SKM-1 (cell line): ENCODE data around the gene MCF2L.

Experiments
- DNase-seq: peaks from one replicate; lab custom pipeline; 2025; ENCODE audit not compliant: unreplicated experiment; lab: John Stamatoyannopoulos, UW

Gene MCF2L

DNA sequence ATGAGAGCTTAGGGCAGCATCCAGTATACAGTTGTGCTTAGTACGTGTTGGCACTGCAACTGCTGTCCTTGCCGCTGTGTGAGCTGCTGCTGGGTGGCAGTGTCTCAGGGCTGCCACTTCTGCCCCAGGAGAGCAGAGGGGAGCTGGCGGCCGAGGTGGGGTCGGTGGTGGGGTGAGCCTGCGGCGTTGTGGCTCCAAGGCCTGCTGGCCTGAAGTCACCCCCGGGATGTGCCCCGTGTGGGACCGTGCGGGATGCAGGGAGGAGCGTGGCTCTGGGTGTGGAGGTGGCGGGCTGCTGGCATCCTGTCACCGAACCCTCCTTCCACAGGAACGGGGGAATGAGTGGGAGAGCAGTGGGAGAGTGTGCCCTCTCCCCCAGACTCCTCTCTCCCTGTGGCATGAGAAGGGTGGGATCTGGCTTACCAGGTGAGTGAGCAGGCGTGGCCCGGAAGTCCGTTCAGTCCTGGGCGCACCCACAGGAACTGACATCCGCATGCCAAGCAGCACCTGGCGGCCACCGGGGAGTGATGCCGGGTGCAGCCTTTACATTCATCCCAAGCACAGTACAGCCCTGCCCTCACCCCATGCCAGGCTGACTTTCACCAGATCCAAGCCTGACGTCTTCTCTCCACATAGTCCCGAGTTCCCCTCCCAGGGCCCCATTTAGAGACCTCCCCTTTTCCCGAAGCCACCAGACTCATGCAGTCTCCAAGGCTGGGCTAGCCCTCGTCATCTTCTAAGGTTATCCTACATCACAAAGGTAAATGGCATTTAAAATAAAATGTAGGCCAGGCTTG lies 26.6 kb downstream of the MCF2L start:
- no peak for DNase-seq

DNA sequence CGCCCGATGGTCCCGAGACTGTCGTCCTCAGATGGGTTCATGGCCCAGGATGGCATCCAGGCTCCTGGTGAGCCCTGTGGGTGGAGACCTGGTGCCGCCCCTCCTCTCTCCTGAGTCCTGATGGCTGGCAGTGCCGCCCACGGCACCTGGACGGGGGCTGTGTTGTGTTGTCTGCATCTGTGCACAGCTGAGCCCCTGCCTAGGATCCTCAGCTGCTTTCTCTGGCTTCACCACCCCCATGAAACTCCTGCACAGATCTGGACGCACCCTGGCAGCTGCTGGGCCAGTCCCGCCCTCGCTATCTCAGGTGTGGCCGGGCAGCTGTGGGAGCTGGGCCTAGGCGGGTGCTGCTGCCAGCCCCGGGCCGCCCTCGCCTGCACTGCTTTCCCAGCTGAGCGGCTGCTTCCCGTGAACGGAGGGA lies 27.7 kb downstream of the MCF2L start:
- no peak for DNase-seq

DNA sequence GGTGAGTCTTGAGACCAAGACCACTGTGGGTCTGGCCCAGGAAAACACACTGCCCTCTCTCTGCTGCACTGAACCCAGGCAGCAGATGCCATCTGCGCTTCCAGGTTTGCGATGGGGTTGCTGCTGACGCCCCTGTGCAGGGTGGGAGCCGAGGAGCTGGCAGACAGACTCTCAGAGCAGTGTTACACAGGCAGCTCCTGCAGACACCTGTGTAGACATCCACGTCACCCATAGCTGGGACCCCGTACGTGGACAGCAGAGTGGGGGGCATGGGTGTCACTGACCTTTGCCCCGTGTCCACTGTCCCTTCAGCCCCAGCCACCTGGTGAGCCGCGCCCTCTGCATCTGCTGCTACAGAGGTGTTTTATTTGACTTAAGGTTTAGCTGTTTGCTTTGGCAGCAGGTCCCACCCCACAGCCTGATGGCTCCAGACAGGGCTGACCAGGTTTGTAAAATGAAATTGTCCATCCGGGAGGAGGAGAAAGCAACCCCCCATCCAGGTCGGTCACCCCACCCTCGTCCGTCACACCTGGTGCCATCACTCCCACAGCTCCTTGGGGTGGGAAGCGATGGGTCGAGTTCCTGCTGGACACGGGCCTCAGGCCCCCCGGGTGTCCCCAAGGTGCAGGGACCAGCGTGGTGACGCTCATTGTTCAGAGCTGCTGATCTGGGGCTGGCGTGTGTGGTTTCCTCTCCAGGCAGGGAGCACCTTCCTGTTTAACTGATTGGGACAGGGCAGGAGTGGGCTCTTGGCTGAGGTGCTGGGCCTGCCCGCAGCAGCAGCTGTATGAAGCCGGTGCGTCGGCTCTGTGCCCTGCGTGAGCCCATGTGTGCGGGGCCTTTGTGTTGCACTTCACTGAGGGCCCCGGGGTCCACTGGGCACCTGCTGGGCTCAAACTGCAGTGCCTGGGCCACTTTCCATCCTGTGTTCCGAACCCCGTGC lies 28.4 kb downstream of the MCF2L start:
- no peak for DNase-seq

DNA sequence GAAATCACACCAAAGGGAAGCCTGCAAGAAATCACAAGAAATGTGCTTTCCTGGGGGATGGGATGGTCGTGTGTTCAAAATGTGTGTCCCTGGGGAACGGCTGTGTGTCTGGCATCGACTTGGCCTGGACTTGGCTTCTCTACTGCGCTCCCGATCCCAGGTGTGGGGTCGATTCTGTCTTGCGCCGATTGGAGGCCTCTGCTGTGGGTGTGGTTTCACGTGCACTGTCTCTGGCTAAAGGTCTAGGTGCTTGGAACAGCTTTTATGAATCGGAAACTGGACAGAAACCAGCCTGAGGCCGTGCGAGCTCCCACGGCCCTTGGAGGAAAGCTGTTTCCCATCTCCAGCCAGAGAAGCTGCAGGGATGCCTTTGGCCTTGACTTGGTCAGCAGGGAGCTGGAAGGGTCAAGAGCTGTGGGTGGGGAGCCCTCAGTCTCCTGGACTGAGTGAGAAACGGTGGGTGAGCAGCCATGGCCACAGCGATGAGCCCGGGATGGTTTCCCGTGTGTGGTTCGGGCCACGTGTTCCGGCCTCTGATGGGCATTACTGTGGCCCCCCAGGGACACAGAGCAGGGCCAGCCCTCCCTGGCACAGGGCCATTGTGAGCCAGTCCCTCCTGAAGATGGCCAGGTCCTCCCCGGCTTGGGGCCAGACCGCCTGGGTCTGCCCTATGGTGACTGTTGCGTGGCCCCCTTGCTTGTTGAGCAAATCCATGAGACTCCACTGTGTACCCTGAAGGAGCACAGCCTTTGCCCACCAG lies 29.7 kb downstream of the MCF2L start:
- DNase-seq, result no peak

DNA sequence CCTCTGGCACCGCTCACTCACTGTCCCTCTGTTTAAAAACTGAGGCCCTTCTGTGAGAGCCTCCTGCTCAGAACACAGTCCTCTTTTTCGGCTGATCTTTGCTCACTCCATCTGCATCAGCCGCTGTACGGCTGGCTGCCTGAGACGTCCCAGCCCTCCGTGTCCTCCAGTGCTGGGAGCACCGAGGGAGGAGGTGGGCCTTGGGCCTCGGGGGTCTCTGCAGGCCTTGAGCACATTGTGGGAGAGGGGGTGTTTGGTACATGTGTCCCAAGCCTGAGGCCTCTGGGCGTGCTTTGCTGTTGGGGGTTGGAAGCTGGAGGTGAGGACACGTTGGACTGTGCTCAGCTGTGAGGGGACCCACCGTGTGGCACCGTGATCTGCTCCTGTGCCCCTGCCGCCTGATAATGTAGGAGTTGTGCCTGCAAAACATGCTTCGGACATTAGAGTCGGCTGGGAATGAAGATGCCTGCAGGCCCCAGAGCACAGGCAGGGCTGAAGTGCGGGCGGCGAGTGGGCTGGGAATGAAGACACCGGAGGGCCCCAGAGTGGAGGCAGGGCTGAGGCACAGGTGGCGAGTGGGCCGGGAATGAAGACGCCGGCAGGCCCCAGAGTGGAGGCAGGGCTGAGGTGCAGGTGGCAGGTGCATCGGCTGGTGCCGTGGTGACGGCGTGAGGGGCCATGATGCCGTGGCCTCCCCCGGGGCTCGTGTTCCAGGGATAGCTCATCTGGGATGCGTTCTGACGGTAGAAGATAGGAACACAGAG lies 30.6 kb downstream of the MCF2L start:
- no peak for DNase-seq

DNA sequence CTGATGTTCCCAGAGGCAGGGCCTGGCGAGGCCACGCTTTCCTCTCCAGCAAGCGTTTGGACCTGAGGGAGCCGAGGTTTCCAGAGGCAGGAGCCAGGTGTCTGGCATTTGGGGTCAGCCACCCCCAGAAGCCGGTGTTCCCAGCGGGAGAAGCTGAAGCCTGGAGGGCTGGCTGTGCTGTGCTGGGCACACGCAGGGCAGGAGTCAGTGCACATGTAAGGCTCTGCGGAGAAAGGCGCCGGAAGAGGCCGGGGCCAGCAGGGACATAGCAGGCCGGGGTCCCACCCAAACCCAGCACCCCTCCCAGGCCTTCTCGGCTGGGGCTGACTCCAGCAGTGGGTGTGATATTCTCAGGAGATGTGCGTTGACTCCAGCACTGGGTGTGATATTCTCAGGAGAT lies 31.6 kb downstream of the MCF2L start:
- no peak for DNase-seq

DNA sequence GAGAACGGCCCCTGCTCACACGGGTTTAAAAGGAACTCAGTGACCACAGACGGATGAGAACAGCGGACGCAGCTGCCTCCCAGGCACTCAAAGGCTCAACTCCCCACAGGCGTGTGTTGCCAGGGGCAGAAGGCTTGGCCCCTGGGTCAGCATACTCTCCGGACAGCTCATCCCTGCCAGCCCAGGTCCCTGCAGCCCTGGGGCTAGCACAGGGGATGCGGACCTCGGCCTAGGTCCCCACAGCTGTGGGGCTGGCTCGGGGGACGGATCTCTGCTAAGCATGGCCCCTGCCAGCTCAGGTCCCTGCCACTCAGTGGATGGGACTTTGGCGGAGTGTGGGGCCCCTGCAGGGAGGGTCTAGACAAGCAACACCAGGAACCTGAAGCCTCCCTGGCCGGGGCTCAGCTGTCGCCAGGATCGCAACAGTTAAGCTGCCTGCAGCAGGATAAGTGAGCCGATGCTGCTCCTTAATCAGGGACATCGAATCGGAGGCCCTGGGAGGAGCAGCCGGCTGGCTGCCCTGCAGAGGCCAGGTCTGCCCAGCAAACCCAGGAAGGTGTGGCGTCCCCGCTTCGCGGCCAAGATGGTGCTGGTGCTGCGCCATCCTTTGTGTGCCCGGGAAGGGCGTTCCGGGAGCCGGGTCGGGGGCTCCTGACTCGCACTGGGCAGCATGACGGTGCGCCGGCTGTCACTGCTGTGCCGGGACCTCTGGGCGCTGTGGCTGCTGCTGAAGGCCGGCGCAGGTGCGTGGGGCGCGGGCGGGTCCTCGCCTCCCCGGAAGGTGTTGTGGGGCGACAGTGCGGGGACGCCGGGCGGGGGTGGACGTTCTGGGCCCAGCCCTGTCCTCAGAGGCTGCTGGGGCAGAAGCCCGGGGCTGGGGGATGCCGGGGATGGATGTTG lies 32.5 kb downstream of the MCF2L start:
- no peak for DNase-seq

DNA sequence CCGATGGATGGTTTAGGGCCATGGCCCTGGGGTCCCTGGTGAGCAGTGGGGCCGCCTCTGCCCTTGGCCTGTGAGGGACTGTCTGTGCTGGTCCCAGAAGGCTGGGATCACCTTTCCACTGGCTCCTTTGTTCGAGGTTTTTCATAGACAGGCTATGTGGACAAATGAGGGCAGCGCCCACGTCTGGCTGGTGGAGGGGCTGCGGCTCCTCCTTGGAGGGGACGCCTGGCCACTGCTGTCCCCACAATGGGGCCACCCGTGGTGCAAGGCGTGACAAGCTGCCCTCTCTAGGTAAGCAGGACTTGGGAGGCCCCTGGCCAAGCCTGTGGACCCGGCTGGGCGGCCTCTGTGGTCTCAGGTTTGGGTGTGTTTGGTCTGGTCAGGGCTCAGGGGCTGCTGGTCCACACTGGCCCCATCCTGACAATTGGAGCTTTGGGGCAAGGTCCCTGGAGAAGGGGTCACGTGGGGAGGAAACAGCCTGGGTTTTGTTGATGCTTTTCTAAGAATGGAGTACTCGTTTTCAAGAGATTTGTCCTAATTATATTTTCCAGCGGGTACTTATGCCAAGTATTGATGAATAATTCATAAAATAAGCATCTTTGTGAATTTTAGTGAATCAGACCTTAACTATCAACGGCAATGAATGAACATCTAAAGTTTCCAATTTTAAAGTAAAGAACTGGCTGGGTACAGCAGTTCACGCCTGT lies 33.3 kb downstream of the MCF2L start:
- no peak for DNase-seq

DNA sequence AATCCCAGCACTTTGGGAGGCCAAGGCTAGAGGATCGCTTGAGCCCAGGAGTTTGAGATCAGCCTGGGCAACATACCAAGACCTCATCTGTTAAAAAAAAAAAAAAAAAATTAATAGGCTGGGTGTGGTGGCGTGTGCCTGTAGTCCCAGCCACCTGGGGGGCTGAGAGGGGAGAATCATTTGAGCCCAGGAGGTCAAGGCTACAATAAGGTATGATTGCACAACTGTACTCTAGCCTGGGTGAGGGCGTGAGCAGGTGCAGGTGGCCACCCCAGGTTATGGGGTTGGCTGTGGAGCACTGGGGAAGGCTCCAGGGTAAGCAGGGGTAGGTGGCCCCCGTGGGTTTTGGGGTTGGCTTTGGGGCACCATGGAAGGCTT lies 33.9 kb downstream of the MCF2L start:
- no peak for DNase-seq

DNA sequence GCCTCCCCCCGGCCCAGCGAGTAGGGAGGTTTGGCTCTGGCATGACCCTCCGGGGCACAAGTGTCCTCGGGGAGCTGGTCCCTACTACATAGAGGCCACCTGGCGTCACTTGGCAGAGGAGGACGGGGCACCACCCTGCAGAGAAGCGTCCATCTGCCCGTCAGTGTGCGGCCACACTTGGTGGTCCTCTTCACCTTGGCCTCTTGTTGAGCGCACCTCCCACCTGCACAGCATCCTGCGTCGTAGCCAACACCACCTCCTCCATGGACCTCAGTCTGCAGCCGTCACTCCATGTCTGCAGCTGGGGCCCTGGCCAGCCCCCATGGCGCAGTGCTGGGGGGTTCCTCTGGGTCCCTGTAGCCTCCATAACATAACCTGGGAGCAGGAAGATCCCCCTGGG lies 35.1 kb downstream of the MCF2L start:
- DNase-seq, result no peak

DNA sequence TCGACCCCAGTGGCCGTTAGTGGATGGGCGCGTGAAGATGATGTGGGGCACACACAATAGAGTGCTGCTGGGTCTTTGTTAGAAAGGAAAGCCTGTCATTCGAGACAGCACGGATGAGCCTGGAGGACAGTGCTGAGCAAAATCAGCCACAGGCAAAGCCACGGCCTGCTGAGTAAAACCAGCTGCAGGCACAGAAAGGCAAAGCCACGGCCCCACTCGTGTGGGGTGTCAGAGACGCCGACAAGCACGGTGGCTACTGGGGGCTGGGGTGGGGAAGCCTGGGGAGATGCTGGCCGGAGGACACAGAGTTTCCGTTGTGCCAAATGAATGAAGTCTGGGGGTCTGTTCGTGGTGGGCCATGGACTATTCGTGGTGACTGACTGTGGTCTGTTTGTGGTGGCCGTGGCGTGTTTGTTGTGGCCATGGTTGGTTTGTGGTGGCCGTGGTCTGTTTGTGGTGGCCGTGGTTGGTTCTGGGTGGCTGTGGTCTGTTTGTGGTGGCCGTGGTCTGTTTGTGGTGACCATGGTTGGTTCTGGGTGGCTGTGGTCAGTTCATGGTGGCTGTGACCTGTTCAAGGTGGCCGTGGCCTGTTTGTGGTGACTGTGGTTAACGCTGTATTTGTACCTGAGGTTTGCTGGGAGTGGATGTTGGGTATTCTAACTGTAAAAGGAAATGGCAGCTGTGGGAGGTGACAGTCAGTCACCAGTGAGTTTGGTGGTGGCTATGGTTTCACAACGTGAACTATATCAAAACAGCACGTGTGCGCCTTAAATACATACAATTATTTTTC lies 36.3 kb downstream of the MCF2L start:
- DNase-seq, result no peak

DNA sequence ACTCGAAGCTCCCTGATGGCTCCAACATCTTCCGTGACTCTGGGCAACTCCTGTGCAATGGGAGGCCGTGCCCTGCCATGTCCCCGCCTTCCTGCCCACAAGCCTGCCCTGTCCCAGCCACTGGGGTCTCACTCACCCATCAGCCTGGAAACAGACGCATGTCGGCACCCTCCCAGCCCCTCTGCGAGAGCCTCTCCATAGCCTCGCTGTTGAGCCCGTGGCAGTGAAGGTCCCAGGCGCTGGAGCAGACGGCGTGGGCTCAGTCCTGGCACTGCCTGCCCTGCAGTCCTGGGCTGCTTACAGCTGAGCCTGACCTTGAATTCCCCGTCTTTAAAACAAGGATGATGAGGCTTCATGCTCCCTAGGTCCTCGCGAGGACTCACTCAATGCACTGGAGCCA lies 37.0 kb downstream of the MCF2L start:
- no peak for DNase-seq

DNA sequence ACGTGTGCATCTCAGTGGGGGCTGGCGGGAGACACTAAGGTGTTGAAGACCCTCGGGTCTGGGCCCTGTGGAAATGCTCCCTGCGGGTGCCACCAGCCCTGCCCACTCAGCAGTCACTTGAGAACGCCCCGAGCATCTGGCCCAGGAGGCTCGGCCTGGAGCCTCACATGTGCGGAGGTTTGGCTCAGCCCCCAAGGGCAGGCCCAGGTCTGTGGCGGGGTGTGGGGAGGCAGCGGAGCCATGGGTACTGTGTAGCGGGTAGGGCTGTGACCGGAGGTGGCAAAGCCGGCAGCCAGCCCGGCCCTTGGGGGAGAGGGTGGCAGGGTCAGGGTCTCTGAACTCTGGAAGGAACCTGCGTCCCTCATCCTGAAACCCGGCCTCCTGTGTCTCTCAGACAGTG lies 37.6 kb downstream of the MCF2L start:
- no peak for DNase-seq

DNA sequence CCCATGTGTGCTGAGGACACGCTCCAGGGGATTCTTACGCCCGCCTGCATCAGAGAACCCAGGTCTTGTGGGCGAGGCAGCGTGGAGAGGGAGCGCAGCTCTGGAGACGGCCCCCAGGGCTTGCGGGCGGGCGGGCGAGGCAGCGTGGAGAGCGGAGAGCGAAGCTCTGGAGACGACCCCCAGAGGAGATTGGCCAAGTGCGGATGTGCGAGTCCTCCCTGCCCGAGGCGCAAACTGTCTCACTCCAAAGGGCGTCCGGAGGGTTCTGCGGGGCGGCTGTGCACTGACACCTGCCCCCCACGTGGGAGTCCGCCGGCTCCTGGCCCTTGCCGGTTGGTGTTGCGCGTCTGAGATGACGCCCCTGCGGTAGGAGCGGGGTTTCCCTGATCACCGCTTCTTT lies 39.8 kb downstream of the MCF2L start:
- DNase-seq, result no peak

DNA sequence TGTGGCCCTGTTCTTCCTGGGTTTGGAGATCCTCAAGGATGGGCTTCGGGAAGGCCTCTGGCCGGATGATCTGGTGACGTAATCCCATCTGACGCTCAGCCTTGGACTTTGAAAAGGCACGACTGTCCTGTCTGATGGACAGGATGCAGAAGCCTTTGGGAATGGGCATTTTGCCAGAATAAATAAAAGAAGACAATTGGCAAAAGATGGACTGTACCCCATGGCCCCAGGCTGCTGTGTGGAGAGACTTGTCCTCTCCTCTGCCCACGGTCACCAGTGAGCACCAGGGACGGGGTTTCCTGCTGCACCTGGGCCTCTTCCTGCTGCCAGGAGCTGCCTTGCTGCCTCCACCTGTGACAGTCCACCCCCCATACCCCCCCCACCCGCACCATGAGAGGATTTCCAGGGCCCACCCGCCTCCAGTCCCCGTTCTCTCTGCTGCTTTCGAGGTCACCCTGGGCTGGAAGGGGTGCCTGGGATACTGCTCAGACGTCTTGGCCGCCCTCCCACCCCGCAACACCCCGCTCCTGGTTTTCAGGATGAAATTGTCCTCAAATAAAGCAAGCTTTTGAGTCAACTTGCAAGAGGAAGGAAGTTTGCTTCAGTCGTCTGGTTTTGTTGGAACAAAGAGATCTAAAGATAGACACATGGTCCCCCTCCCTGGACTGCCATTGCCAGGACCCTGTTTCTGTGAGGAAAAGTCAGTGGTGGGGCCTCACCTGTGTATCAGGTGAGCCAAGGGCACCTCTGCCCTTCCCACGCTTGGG lies 40.9 kb downstream of the MCF2L start:
- no peak for DNase-seq

DNA sequence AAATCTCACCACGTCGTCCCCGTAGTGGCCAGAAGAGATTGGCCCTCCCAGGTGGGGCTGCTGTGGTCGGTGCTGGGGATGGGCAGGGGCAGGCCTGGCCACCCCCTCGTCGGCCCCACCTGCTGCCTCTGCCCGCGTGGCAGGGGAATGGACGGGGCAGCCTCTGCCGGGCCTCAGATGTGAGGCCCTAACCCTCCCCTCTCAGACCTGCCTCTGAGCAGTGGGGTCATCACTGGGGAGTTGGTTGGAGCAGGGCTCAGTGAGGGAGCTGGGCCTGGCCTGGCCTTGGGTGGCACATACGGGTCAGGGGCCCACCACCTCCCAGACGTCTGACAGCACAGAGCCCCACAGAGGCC lies 41.5 kb downstream of the MCF2L start:
- DNase-seq, result no peak

DNA sequence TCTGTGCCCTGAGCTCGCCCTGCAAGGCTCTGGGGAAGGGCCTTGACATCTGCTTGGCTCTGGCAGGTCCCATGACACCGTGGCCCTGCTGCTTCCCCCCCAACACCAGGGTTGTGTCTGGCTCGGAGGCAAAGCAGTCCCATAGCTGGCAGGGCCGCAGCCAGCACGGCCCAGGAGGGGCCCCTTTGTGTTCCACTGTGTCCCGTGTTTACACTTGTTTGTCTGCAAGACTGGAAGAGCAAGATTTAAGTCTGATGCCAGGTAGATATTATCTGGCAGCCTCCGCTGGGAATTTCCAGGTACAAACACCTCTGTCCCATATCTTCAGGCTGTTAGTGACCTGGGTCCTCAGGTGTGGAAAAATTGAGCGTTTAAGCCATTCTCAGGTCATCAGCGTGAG lies 44.3 kb downstream of the MCF2L start:
- no peak for DNase-seq
